HG02588 (cell line): ENCODE data around the gene GIMAP6.
"Not testable (repeated sequence)": the region's sequence is repeated elsewhere in the genome, so short reads cannot be mapped to it uniquely, and the experiment has no call there.

Source experiments
- ATAC-seq: cut with Tn5 transposase; IDR thresholded peaks from one replicate; pipeline ENCODE4 v1.9.1; 2021; ENCODE audit warnings: mild to moderate bottlenecking, moderate library complexity; ENCODE audit not compliant: unreplicated experiment

GIMAP6 gene

GRCh38 chr7:150586785-150587152 is 45.4 kb downstream of the GIMAP6 start:
- ATAC-seq = no peak

DNA sequence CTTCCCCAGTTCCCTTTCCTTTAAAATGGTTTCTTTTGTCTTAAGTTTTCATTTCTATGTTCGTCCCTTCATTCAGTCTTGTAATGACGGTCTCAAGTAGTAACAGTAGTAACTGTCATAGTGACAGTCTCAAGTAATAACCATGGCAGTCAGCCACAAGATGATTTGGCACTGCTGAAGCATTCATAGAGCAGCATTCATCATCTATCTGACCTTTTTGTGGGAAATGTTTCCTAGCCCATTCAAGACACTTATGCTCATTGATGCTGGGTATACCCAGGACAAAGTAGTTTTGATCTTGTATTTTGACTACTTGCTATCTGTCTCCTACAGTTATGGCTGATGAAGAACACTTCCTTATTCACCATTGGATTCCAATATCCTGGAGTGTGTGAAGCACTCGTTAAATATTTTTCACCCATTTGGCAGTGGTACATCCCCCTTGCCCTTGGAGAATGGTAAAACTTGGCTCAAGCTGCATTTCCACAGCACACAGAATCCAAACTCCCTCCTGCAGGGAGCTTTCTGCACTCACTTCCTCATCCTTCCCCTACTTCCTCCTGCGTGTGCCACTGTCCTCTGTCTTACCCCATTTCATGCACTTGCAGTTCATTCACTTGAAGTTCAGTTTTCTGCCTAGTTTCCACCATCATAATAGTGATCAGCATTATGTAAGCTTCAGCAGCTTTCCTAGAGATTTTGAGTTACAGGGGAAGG is 46.0 kb downstream of the GIMAP6 start:
- ATAC-seq = no peak

DNA sequence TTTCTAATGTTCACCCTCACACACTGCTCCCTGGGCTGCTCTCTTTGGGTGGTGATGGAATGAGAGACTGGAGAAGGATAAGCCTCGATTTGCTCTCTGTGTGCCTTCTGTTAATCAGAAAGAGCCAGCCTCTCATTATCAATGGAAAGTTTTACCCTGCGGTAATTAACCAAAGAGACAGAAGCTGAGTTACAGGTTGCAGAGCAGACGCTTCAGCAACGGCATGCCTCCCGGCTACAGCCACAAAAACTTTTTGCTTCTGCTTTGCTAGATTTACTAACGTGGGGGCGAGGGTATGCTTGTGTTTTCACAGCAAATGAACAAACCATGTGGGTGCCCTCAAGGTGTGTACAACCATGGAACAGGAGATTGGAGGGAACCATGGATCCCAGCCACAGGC is 47.0 kb downstream of the GIMAP6 start:
- no peak for ATAC-seq

DNA sequence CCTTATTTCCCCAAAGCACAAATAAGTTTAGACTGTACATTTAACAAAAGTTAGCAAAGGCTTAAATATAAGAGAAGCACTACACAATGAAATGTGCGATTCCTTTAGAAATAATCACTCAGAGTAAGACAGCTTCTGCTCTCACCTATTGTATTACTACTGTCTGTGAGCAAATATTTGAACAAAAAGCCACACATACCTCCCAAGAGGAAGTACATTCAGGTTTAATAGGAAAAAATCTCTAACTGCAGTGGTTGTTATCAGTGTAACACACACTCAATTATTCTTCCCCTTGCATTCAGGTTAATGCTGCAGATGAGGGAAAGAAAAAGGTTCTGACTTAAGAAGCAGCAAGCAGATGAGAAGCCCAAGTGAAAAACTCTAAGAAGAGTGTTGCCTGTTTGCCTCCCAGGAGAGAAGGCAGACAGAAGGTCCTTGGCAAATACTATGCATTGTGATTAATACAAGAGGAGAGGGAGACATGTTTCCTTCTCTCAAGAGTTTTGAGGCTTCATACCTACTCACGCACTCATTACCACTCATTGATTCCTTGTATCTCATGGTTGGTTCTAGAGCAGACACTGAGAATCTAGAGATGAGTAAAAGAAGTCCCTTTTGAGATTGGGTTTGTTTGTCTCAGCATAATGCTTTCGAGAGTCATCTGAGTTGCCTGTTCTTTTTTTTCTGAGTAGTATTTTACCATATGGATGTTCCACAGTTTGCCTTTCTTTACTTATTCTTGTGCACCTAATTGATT is 51.4 kb downstream of the GIMAP6 start:
- ATAC-seq = no peak

- not testable (repeated sequence) for ATAC-seq
These were observed 52.1 kb downstream of the GIMAP6 start for GRCh38 chr7:150579979-150580637.
